ENCODE data around the gene SIRT7.
"Not testable (repeated sequence)": the region's sequence is repeated elsewhere in the genome, so short reads cannot be mapped to it uniquely, and the experiment has no call there.

SIRT7 gene

GRCh38 chr17:81918832-81919545 is 1.0 kb upstream of the SIRT7 start:
- no peak for DNase-seq (ENCODE audit: low spot score)

DNA sequence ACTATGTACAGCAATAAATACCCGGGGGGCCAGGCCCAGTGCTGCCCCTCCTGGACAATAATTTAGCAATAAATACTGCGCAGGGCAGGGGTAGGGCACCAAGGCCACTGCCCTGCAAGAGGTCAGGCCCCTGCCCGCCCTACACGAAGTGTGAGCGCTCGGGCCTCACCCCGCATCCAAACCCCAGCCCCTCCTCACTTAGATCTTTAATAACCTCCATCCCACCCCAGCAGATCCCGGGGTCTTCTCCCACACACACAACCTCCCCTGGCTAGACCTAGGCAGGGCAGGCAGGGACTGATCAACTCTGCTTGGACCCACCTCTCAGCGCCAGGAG is 325 bp upstream of the SIRT7 start:
- not testable (repeated sequence) for DNase-seq (ENCODE audit: low spot score)

DNA sequence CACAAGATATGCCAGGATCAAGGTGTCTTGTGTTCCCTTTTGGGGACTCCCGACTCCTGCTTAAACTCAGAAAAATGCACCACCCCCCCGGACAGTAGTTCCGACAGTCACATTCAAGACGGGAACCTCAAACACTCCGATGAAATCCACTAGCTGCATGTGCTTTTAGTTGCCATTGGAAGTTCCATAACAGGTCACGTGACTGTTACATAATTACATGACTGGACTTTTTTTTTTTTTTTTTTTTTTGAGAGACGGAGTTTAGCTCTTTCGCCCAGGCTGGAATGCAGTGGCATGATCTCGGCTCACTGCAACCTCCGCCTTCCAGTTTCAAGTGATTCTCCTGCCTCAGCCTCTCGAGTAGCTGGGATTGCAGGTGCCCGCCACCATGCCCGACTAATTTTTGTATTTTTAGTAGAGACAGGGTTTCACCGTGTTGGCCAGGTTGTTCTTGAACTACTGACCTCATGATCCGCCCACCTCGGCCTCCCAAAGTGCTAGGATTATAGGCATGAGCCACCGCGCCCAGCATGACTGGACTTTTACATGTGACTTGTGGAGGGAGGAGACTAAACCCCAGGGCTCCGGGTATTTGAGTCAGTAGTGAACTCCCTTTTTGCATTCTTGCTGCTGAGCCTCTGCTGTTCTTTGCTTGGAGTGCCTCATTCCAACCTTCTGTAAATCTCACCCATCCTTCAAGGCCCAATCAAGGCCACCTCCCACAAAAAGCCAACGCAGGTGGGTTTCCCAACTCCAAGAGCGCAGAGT is 1.6 kb downstream of the SIRT7 start:
- no peak for DNase-seq (ENCODE audit: low spot score)

DNA sequence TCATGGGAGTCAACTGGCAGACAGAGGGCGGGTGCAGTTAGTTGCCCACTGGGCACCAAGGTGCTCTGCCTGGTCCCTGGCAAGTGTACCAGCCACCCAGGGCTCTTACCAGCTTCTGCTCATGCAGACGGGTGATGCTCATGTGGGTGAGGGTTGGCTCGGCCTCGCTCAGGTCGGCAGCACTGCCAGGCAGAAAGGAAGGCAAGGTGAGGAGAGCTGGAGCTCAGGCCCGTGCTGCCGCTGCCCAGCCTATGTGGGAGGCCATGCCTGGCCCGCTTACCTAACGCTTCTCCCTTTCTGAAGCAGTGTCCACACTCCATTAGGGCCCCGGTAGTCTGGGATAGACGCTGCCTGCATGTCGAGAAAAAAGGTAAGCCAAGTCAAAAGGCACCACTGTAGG is 2.6 kb downstream of the SIRT7 start:
- no peak for DNase-seq (ENCODE audit: low spot score)

DNA sequence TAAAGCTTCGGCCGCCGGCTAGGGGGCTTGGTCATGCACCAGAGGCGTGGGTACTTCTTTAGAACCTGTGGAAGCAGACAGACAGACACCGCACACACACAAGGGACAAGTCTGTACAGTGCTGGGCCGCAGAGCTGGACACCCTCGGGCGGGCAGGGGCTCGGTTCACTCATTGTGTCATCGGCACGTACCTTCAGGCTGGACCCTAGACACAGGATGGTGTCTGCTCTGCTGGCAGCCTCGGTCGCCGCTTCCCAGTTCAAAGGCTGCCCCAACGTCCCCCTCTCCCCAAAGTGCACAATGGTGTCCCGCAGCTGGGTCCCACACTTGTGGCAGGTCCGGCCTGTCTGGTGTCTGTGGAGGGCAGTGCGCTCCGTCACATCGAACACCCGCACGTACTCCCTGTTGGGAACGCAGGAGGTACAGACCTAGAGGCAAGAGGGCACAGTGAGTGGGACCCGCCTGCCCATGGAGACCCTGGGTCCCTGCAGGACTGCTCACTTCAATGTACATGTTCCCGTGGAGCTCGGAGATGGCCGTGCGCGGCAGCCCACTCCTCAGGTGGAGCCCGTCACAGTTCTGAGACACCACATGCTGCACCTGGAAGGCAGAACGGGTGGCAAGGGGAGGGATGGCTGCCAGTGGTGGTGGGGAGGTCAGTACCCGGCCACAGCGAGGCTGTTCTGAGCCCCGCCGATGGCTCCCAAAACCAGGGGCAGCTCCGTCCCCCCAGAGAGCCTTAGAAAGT is 3.7 kb downstream of the SIRT7 start:
- no peak for DNase-seq (ENCODE audit: low spot score)

DNA sequence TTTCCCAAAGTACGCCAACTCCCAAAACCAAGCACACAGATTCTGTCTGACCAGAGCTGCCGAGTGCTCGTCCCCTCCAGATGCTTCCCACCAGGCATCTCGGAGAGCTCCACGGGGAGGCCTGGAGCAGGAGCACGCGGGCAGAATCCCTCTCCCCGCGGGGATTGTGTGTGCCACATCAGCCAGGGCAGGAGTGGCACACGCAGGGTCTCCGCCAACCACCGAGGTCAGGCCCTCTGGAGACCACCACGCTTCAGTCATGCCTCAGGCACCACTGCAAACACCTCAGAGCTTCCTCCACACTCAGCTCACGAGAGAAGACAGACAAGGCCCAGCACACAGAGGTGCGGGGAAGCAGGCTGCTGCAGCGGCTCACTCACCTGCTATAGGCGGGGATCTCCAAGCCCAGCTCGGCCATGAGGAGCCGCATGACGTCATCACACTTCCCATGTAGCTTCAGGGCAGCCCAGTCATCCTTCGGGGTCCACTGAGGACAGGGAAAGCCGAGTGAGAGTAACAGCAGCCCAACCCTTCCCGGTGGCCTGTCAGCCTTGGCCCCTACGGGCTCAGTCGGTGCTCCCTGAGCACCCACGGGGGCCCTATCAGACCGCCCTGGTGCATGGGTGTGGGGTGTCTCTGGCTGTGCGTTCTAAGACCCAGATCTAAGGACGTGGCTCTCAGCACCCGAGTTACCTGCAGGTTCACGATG is 4.4 kb downstream of the SIRT7 start:
- DNase-seq (ENCODE audit: low spot score), result no peak

DNA sequence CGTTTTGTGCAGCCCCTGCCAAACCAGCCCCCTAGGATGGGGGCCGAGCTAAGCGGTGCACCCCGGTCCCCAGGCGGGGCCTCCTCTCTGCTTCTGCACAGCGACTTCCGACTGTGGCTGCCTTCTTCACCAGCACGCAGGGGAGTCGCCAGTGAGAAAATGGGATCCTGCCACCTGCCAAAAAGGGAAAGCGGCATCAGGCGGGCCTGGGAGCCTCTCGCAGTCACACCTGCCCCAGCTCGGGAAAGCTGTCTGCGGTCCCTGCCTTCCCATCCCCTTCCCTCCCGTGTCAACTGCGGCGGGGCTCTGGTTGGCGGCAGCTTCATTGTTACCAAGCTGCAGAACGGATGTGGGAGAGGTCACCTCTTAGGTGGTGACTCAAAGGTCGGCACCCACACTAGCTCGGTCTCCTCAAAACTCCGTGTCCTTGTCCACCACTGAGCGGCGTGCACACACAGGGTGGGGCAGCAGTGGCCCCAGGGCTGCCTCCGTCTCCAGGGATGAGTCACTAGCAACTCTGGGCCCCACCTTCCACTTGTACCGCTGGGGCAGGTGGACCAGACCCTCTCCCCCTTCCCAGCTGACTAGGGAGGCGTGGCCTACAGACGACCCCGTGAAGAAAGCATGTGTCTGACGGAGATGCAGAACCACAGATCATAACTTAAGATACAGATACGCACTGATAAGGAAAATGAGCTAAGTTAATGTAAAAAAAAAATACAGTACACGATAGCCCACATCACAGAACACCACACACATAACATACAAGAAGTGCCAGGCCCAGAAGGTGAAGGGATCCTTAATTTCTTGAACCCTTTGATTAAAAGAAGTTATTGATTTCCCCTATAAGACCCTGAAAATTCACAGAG is 5.3 kb downstream of the SIRT7 start:
- DNase-seq (ENCODE audit: low spot score), result no peak

- no peak for DNase-seq (ENCODE audit: low spot score)
These were observed 6.0 kb downstream of the SIRT7 start for GRCh38 chr17:81911969-81912368.

DNA sequence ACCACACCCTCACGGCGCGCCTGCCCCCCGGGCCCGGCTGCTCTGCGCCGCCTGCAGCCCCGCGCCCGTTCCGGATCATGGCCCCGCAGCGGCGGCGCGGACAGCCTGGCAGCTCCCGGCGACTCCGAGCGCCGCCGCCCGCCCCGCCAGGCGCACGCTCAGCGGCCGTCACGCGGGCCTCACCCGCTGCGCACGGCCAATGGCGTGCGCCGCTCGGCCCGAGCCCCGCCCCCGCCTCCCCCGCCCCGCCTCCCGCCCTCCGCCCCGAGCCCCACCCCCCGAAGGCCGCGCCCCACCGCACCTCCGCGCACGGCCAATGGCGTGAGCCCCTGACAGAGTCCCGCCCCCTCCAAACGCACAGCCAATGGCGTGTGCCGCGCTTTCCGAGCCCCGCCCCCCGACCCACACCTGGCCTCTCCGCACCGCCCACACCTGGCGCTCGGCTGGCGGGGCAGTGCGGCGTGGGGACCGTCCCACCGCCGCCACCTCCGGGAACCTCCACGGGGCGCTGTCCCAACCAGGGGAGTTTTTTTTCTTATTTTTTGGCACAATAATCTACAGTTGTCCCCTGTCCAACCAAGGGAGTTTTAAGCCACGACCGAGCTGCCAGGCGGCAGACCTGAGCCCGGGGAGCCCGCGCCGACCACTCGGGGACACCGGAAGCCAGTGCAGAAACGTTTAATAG is 6.6 kb downstream of the SIRT7 start, which contains the start of gene PCYT2:
PCYT2 (minus strand) TSS at position 123 of the 685 bp plus-strand sequence; CDS start at position 79, 44 bp downstream.
- peak; percentile 90 for DNase-seq (ENCODE audit: low spot score)

GRCh38 chr17:81910840-81911276 is 7.1 kb downstream of the SIRT7 start:
- no peak for DNase-seq (ENCODE audit: low spot score)

DNA sequence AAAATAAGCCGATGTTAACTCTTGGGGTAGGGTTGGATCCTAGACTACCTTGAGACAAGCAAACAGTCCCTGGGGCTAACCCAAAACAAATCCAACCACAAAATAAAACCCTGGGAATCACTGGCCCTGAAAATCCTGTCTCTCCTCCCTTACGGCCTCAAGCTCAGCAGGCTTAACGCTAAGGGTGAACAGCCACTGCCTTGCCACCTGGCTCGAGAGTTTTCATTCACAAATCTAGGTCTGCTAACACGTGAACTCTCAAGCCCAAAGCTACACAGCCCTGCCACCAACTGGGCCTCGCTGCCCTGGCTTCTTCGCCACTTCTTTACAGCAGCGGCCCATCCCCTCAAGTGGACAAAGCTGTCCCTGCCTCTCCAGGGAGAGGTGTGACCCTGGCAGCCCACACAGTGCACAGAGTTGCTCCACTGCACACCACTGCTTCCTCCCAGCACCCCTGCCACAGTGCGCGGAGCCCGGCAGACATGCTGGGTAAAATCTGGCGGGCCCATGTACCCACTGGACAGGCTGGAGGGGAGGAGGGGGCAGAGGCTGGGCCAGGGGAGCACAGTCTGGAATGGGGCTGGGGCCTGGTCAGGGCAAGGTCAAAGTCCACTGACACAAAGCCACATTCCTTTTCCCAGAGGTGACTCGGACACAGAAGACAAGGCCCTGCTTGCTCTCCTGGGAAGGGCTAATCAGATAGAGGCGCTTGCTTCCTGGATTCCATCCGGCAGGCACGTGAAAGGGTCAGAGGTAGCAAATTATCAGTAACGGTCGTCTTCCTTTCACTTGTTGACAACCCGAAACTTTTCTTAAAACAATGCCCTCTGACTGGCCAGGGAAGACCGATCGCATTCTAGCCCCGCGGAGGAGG is 7.8 kb downstream of the SIRT7 start:
- no peak for DNase-seq (ENCODE audit: low spot score)

DNA sequence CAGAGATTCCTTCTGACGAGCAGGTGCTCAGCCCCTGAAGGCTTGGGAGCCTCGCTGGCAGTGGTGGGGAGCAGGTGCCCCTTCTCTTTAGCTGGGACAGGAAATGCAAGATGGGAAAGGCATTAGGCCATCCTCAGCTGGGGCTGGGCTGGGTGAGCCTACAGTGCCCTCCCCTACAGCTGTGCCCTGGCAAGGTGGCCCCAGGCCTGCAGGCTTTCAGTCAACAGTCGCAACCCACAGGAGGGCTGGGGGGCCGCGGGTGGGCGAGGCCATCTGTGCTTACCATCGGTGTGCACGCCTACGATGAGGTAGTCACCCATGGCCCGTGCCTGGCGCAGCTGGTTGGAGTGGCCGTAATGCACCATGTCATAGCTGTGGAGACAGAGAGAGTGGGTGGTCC is 8.7 kb downstream of the SIRT7 start:
- no peak for DNase-seq (ENCODE audit: low spot score)

DNA sequence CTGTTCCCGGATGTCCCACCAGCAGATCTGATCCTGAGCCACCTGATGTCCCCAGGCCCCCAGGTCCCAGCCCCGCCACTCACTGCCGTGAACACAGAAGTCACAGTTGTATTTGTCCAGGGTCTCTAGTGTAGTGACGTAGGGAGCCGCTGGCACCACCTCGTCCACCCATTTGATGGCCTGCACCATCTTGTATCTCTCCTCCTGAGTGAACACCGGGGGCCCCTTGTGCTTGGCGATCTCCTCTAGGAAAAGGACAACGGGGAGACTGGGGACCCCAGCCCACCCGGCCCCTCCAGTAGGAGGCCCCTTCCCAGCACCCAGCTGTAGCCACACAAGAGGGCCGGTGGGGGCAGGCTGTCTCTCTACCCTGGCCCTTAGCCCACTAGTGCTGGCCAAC is 9.2 kb downstream of the SIRT7 start:
- DNase-seq (ENCODE audit: low spot score), result no peak

DNA sequence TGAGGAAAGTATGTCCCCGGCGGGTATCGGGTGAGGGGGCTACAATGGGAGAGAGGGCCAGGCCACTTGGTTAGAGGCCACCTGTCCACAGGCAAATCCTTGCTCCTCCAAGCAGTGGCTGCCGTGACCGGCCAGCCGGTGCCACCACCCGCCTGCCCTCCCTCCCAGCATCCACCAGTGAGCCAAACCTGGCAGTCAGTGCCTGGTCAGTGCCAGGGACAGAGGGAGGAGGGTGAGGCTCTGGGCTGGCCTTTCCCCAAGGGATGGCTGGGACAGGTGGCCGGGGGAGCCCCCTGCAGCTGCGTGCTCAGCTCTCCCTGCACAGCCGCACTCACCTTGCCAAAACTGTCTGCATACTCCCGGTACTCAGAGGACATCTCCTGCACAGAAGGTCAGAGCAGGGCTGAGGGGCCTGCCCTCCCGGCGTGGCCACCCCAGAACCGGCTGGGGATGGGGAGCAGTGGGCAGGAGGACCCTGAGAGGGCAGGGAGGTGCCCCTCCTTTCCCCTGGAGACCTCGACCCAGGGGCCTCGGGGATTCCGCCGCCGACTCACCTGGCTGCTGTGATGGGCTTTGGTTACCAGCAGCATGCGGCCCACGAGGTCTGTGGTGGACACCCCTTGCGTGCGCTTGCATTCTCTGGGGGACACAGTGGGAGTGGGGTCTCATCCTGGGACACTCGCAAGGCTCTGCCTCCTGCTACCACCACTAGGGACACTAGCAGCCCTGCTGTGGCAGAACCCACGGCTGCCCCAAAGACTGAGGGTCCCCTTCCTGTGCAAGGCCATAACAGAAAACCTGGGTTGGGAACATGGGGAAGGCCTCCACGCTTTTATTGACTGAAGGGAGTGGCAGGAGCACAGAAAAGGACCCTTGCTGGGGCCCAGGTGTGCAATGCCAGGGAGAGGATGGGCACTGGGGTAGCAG is 10.5 kb downstream of the SIRT7 start:
- DNase-seq (ENCODE audit: low spot score), result no peak

- peak; percentile 59 for DNase-seq (ENCODE audit: low spot score)
These were observed 11.3 kb downstream of the SIRT7 start for GRCh38 chr17:81906476-81907218.

DNA sequence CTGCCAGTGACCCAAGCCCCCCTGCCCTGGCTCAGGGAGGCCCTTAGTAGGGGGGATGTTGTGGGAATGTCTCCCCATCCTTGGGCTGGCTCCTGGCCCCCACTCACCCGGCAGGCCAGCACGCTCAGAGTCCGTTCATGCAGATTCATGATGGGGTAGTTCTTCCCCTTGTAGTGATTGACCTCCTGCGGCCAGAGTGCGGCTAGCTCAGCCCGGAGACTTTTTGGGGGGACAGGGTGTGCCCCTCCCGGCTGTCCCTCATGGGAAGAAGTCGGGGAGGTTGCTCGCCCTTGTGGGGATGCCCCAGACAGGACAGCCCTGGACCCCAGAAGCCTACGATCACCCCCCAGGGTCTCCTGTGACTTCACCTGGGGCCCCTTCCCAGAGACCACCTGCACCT is 12.0 kb downstream of the SIRT7 start:
- no peak for DNase-seq (ENCODE audit: low spot score)

DNA sequence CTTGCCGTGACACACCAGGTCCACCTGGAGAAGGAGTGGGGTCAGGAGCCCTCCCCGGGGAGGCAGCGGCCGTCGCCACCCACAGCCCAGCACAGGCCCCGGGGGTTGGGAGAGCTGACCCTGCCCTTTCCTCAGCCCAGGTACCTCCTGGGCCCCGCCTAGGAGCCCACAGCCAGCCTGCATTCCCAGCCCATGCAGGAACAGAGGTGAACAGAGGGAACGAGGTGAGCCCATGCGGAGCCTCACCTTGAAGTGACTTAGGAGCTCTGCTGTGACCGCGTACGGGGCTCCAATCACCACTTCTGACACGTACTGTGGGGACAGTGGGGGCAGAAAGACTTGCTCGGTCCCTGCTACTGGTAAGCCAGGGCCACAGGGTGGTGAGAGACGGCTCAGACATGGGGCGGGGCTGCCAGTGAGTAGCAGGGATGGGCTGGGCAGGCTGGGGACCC is 12.5 kb downstream of the SIRT7 start:
- no peak for DNase-seq (ENCODE audit: low spot score)

Measured in NAMALWA (cell line).